Activated T-cell treated with anti-CD3 and anti-CD28 coated beads for 1 hour (primary cell): ENCODE data around the gene PTGES2.
"Not testable (repeated sequence)": the region's sequence is repeated elsewhere in the genome, so short reads cannot be mapped to it uniquely, and the experiment has no call there.

ENCODE experiments used
- DNase-seq: peaks from one replicate; pipeline ENCODE4 v3.0.0-alpha.2; 2020; ENCODE audit warnings: low read depth

The PTGES2 gene

GRCh38 chr9:128118971-128119665 lies 8.4 kb downstream of the PTGES2 start:
- no peak for DNase-seq

GRCh38 chr9:128118472-128118857 lies 9.1 kb downstream of the PTGES2 start:
- no peak for DNase-seq

- peak; percentile 100 for DNase-seq
These were observed 9.7 kb downstream of the PTGES2 start for GRCh38 chr9:128117613-128118471.

- no peak for DNase-seq
These were observed 11.1 kb downstream of the PTGES2 start for GRCh38 chr9:128116104-128117083.

GRCh38 chr9:128115187-128116103 lies 12.1 kb downstream of the PTGES2 start:
- no peak for DNase-seq

GRCh38 chr9:128114326-128115186 lies 13.0 kb downstream of the PTGES2 start:
- no peak for DNase-seq

GRCh38 chr9:128113526-128114325 lies 13.8 kb downstream of the PTGES2 start:
- DNase-seq: no peak

- DNase-seq: not testable (repeated sequence)
These were observed 15.8 kb downstream of the PTGES2 start for GRCh38 chr9:128111726-128112125.

GRCh38 chr9:128109050-128109709 lies 18.3 kb downstream of the PTGES2 start:
- DNase-seq: no peak

GRCh38 chr9:128108269-128109049 lies 19.1 kb downstream of the PTGES2 start:
- DNase-seq: no peak

- DNase-seq: no peak
These were observed 19.9 kb downstream of the PTGES2 start for GRCh38 chr9:128107468-128108268.

- no peak for DNase-seq
These were observed 20.5 kb downstream of the PTGES2 start for GRCh38 chr9:128106940-128107467.

- no peak for DNase-seq
These were observed 21.2 kb downstream of the PTGES2 start for GRCh38 chr9:128106181-128106939.

- no peak for DNase-seq
These were observed 21.9 kb downstream of the PTGES2 start for GRCh38 chr9:128105538-128106175.

- DNase-seq: no peak
These were observed 23.3 kb downstream of the PTGES2 start for GRCh38 chr9:128104171-128104618.
